ENCODE data around the gene SMIM45.
A peak's percentile ranks its signal among the peaks of the same experiment; 100 is the strongest.

The SMIM45 gene

DNA sequence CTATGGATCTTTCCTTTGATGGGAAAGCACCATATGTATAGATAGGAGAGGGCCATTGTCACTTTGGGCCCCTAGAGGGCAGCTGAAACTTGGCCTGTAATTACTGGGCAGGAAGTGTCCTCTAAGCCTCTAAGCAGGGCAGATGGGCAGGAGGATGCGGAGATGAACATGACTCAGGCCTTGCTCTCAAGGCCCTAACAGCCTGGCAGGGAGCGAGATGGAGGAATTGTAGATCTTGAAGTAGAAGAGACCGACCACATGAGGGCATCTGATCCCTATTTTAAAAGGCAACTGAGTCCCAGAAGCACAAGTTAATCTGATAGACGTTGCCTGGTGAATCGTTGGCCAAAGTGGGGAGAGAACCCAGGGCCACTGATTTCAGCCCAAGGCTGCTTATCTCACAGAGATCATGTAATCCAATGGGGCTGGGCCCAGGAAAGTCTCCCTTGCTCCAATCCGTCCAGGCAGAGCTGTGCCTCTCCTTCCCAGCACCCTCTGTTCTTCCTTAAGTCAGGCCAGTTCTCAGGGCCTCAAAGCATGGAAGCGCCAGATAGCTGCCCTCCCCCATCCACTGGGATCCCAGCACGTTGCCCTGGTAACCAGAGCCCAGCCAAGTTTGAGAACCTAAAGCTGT lies 14.8 kb downstream of the SMIM45 start:
- Mint-ChIP-seq H3K27me3 (ENCODE audit: low read depth) (peaks cover 29% of the 10 kb centered on the region), H3K4me1 (peaks cover 18% of the 10 kb centered on the region), H3K9me3 (peaks cover 6% of the 10 kb centered on the region), H3K4me3 (no peak overlapping the region), H3K27ac (0 out of 2 replicates have a peak overlapping the region, but pooled peaks have one; percentile 9), H3K36me3 (peaks cover 3% of the 10 kb centered on the region)
- CTCF ChIA-PET: interaction anchor here (0.6 to 10.1 kb wide), 16 partner anchors 9 to 477 kb away, joined by 3 to 78 read pairs (median 5); partner anchors contain the start of genes CENPM, NAGA, NDUFA6 and SMDT1
- POLR2A ChIA-PET: no interaction called here
- peak; percentile 80 for ATAC-seq
- no peak for TF ChIP-seq FOXP1 (CRISPR knock-in tag; IDR thresholded peaks at IDR 0.05; ENCODE audit: borderline replicate concordance)
- TF ChIP-seq, protein P1, sequence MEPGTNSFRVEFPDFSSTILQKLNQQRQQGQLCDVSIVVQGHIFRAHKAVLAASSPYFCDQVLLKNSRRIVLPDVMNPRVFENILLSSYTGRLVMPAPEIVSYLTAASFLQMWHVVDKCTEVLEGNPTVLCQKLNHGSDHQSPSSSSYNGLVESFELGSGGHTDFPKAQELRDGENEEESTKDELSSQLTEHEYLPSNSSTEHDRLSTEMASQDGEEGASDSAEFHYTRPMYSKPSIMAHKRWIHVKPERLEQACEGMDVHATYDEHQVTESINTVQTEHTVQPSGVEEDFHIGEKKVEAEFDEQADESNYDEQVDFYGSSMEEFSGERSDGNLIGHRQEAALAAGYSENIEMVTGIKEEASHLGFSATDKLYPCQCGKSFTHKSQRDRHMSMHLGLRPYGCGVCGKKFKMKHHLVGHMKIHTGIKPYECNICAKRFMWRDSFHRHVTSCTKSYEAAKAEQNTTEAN (CRISPR knock-in tag; IDR thresholded peaks at IDR 0.05): no peak
- TF ChIP-seq RELA (CRISPR knock-in tag; IDR thresholded peaks at IDR 0.05; ENCODE audit: borderline replicate concordance): no peak
- TF ChIP-seq RORB (CRISPR knock-in tag; IDR thresholded peaks at IDR 0.05): no peak
- TF ChIP-seq ZNF232 (CRISPR knock-in tag; IDR thresholded peaks at IDR 0.05): no peak
- TF ChIP-seq ZNF219 (CRISPR knock-in tag; IDR thresholded peaks at IDR 0.05; ENCODE audit: borderline replicate concordance): no peak
- TF ChIP-seq EMX1 (CRISPR knock-in tag; IDR thresholded peaks at IDR 0.05): no peak
- no peak for TF ChIP-seq PRRX2 (CRISPR knock-in tag; IDR thresholded peaks at IDR 0.05)
- no peak for TF ChIP-seq OVOL2 (CRISPR knock-in tag; IDR thresholded peaks at IDR 0.05; ENCODE audit: borderline replicate concordance)
- TF ChIP-seq, protein P2, sequence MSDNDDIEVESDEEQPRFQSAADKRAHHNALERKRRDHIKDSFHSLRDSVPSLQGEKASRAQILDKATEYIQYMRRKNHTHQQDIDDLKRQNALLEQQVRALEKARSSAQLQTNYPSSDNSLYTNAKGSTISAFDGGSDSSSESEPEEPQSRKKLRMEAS (CRISPR knock-in tag; IDR thresholded peaks at IDR 0.05): no peak
- TF ChIP-seq, protein P3, sequence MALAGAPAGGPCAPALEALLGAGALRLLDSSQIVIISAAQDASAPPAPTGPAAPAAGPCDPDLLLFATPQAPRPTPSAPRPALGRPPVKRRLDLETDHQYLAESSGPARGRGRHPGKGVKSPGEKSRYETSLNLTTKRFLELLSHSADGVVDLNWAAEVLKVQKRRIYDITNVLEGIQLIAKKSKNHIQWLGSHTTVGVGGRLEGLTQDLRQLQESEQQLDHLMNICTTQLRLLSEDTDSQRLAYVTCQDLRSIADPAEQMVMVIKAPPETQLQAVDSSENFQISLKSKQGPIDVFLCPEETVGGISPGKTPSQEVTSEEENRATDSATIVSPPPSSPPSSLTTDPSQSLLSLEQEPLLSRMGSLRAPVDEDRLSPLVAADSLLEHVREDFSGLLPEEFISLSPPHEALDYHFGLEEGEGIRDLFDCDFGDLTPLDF (CRISPR knock-in tag; IDR thresholded peaks at IDR 0.05): no peak
- TF ChIP-seq, protein P4, sequence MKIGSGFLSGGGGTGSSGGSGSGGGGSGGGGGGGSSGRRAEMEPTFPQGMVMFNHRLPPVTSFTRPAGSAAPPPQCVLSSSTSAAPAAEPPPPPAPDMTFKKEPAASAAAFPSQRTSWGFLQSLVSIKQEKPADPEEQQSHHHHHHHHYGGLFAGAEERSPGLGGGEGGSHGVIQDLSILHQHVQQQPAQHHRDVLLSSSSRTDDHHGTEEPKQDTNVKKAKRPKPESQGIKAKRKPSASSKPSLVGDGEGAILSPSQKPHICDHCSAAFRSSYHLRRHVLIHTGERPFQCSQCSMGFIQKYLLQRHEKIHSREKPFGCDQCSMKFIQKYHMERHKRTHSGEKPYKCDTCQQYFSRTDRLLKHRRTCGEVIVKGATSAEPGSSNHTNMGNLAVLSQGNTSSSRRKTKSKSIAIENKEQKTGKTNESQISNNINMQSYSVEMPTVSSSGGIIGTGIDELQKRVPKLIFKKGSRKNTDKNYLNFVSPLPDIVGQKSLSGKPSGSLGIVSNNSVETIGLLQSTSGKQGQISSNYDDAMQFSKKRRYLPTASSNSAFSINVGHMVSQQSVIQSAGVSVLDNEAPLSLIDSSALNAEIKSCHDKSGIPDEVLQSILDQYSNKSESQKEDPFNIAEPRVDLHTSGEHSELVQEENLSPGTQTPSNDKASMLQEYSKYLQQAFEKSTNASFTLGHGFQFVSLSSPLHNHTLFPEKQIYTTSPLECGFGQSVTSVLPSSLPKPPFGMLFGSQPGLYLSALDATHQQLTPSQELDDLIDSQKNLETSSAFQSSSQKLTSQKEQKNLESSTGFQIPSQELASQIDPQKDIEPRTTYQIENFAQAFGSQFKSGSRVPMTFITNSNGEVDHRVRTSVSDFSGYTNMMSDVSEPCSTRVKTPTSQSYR (CRISPR knock-in tag; IDR thresholded peaks at IDR 0.05): no peak
- TF ChIP-seq, protein P5, sequence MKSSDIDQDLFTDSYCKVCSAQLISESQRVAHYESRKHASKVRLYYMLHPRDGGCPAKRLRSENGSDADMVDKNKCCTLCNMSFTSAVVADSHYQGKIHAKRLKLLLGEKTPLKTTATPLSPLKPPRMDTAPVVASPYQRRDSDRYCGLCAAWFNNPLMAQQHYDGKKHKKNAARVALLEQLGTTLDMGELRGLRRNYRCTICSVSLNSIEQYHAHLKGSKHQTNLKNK (CRISPR knock-in tag; IDR thresholded peaks at IDR 0.05): no peak
- no peak for TF ChIP-seq MYBL2 (CRISPR knock-in tag; IDR thresholded peaks at IDR 0.05)
- TF ChIP-seq NFATC4 (CRISPR knock-in tag; IDR thresholded peaks at IDR 0.05): no peak
- TF ChIP-seq ZNF396 (CRISPR knock-in tag; IDR thresholded peaks at IDR 0.05; ENCODE audit: borderline replicate concordance): no peak
- TF ChIP-seq, protein P6, sequence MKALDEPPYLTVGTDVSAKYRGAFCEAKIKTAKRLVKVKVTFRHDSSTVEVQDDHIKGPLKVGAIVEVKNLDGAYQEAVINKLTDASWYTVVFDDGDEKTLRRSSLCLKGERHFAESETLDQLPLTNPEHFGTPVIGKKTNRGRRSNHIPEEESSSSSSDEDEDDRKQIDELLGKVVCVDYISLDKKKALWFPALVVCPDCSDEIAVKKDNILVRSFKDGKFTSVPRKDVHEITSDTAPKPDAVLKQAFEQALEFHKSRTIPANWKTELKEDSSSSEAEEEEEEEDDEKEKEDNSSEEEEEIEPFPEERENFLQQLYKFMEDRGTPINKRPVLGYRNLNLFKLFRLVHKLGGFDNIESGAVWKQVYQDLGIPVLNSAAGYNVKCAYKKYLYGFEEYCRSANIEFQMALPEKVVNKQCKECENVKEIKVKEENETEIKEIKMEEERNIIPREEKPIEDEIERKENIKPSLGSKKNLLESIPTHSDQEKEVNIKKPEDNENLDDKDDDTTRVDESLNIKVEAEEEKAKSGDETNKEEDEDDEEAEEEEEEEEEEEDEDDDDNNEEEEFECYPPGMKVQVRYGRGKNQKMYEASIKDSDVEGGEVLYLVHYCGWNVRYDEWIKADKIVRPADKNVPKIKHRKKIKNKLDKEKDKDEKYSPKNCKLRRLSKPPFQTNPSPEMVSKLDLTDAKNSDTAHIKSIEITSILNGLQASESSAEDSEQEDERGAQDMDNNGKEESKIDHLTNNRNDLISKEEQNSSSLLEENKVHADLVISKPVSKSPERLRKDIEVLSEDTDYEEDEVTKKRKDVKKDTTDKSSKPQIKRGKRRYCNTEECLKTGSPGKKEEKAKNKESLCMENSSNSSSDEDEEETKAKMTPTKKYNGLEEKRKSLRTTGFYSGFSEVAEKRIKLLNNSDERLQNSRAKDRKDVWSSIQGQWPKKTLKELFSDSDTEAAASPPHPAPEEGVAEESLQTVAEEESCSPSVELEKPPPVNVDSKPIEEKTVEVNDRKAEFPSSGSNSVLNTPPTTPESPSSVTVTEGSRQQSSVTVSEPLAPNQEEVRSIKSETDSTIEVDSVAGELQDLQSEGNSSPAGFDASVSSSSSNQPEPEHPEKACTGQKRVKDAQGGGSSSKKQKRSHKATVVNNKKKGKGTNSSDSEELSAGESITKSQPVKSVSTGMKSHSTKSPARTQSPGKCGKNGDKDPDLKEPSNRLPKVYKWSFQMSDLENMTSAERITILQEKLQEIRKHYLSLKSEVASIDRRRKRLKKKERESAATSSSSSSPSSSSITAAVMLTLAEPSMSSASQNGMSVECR (CRISPR knock-in tag; IDR thresholded peaks at IDR 0.05; ENCODE audit: borderline replicate concordance): no peak
- TF ChIP-seq HMGA2 (CRISPR knock-in tag; IDR thresholded peaks at IDR 0.05): no peak
- TF ChIP-seq, protein P7, sequence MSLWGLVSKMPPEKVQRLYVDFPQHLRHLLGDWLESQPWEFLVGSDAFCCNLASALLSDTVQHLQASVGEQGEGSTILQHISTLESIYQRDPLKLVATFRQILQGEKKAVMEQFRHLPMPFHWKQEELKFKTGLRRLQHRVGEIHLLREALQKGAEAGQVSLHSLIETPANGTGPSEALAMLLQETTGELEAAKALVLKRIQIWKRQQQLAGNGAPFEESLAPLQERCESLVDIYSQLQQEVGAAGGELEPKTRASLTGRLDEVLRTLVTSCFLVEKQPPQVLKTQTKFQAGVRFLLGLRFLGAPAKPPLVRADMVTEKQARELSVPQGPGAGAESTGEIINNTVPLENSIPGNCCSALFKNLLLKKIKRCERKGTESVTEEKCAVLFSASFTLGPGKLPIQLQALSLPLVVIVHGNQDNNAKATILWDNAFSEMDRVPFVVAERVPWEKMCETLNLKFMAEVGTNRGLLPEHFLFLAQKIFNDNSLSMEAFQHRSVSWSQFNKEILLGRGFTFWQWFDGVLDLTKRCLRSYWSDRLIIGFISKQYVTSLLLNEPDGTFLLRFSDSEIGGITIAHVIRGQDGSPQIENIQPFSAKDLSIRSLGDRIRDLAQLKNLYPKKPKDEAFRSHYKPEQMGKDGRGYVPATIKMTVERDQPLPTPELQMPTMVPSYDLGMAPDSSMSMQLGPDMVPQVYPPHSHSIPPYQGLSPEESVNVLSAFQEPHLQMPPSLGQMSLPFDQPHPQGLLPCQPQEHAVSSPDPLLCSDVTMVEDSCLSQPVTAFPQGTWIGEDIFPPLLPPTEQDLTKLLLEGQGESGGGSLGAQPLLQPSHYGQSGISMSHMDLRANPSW (CRISPR knock-in tag; conservative IDR thresholded peaks at IDR 0.05; ENCODE audit: low read depth): no peak
- TF ChIP-seq, protein P8, sequence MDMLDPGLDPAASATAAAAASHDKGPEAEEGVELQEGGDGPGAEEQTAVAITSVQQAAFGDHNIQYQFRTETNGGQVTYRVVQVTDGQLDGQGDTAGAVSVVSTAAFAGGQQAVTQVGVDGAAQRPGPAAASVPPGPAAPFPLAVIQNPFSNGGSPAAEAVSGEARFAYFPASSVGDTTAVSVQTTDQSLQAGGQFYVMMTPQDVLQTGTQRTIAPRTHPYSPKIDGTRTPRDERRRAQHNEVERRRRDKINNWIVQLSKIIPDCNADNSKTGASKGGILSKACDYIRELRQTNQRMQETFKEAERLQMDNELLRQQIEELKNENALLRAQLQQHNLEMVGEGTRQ (CRISPR knock-in tag; IDR thresholded peaks at IDR 0.05): no peak
- peak; percentile 40 for DNase-seq (ENCODE audit: low spot score)
